H7 (cell line): ENCODE results near the gene IFITM2. TPM values are rescaled to one million over a fixed set of nuclear protein-coding genes. Genes with fewer than 3 reads are reported as not detected.
"Not testable (repeated sequence)": the region's sequence is repeated elsewhere in the genome, so short reads cannot be mapped to it uniquely, and the experiment has no call there.

Source experiments
- DNase-seq: peaks from one replicate; pipeline ENCODE4 v3.0.0; 2012
- H3K27me3 ChIP-seq: 2 replicates; pipeline ENCODE4 v1.6.0; 2011; ENCODE audit warnings: mild to moderate bottlenecking, low read length; ENCODE audit not compliant: control insufficient read depth, insufficient read depth
- H3K36me3 ChIP-seq: replicated peaks from 2 replicates; pipeline ENCODE4 v1.5.1; 2011; ENCODE audit warnings: low read length; ENCODE audit not compliant: control insufficient read depth, insufficient read depth
- H3K4me3 ChIP-seq: 2 replicates; pipeline ENCODE4 v1.5.1; 2011; ENCODE audit warnings: low read depth, mild to moderate bottlenecking, control low read depth, low read length, moderate library complexity; ENCODE audit not compliant: insufficient read depth
- total RNA-seq: library from RNA; depleted of rRNA; stranded (reverse); fragments of >200 nt; shearing (Covaris generic); gene quantifications from 2 replicates; pipeline ENCODE4 v1.2.3, GENCODE V29; 2014

Gene IFITM2
- total RNA-seq, 1 experiment from 2014 or later = 374 TPM

DNA sequence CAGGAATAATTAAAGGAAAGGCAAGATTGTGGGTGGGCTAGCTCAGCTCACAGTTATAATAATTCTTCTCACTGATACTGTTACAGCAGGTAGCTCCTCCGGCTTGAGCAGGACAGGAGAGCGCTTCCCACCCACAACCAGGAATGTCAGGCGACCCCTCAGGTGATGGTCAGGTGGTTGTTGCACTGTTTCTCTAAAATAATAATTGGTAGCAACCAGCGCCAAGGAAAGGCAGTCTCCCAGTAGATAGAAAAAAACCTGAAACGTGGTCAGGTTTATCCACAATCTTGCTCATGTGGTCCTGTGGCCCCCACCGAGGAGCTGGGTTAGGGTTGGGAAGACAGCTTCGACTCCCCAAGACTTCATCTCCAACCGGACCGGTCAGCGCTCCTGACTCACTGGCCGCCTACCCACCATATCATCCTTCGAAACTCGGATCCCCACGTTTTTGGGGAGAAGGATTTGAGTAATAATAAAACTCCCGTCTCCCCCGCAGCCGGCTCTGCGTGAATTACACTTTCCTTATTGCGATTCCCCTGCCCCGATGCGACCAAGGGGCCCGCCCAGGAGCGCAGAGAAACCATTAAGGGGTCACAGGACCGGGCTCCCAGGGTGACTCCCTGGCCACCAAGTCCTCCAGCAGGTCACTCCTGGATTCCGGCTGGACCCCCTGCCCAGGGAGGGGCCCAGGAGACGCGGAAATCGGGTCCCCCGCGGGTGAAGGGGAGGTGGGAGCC lies 10.2 kb downstream of the IFITM2 start:
- H3K4me3 ChIP-seq = peak overlapping the region; percentile 24
- not testable (repeated sequence) for H3K27me3 ChIP-seq, H3K36me3 ChIP-seq, DNase-seq

DNA sequence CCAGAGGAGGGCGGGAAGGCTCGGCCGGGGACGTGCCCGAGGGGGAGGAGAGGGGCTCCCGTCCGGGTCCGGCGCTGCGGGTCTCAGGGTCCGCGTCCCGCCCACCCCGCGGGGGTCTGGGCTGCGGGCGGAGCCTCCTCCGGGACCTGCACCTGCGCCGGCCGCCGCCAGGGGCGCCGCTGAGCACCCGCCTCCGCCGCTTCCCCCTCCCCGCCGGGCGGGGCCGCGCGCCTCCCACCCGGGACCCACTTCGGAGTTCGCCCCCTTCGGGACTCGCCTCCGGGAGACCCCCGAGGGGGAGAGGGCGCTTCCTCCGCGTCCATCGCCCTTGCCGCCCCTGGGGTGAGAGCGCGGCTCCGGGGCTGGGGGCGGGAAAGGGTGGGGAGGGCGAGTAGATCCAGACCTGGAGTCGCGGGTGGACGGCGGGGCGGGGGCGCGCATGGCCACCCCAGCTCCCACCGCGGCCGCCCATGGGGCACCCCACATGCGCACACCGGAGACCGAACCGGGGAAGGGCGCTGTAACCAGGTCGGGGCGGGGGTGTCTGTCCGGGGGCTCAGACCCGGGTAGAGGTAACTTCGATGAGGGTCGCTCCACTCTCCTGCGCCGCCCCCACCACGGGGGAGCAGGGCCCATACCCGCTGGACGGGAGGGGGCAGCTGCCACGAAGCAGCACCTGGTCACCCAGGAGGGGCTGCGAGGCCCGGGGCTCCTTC lies 10.9 kb downstream of the IFITM2 start:
- H3K27me3 ChIP-seq, DNase-seq, H3K36me3 ChIP-seq: not testable (repeated sequence)
- peak overlapping the region; percentile 38 for H3K4me3 ChIP-seq

DNA sequence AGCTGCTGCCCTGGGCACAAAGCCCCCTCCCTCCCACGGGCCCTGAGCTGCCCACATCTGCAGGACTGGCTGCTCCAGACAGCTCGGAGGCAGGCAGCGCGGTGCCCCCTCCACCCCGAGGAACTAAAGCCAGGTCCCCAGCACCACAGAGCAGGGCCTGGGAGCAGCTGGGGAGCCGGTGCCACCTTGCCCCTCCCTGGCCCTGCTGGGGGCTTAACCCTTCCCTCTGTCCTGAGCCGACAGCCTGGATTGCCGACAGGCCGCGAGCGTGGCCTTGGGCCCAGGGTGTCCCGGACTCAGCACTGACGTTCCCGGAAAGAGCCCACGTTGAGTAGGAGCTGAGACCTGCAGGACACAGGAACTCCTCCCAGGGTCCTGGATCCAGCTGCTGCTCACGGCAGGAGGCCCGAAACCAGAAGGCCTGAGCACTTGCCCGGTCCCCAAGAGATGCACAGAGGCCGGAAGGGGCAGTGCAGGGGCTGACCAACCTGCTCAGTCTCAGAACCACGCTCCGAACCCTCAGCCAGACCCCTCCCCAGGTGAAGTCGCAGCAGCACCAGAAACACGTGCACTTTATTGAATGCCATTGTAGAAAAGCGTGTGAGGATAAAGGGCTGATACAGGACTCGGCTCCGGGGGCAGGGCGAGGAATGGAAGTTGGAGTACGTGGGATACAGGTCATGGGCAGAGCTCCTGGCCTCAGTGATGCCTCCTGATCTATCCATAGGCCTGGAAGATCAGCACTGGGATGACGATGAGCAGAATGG lies 11.7 kb downstream of the IFITM2 start:
- peak overlapping the region; percentile 38; the same call in 1 of the 2 replicates for H3K4me3 ChIP-seq
- H3K27me3 ChIP-seq, H3K36me3 ChIP-seq: not testable (repeated sequence)
- peak; percentile 51 for DNase-seq

DNA sequence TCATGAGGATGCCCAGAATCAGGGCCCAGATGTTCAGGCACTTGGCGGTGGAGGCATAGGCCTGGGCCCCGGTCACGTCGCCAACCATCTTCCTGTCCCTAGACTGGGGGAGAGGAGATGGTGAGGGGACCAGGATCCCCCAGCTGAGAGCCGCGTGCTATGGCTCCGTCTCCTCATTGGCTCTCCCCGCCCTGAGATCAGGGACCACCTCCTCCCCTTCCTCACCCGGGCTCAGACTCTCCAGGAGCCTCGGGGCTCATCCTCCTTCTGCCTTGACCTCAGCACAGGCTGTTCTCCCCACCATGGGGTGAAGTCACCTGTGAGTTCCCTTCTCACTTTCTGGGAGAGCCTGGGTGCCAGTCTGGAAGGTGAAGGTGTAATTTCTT lies 12.3 kb downstream of the IFITM2 start:
- DNase-seq = not testable (repeated sequence)

GRCh38 chr11:324156-324555 lies 16.5 kb downstream of the IFITM2 start:
- Histone ChIP-seq H3K27me3 (no peaks in the 10 kb centered on the region), H3K4me3 (no peak overlapping the region), H3K36me3 (no peaks in the 10 kb centered on the region; the same call in 1 of the 2 replicates)
- peak; percentile 51 for DNase-seq

More for the DNA sequence above, 12.3 kb downstream of the IFITM2 start:
- peak overlapping the region; percentile 61 for H3K4me3 ChIP-seq
- not testable (repeated sequence) for H3K36me3 ChIP-seq, H3K27me3 ChIP-seq

GRCh38 chr11:324593-325517 lies 17.2 kb downstream of the IFITM2 start:
- H3K4me3 ChIP-seq, H3K36me3 ChIP-seq, H3K27me3 ChIP-seq, DNase-seq: not testable (repeated sequence)

DNA sequence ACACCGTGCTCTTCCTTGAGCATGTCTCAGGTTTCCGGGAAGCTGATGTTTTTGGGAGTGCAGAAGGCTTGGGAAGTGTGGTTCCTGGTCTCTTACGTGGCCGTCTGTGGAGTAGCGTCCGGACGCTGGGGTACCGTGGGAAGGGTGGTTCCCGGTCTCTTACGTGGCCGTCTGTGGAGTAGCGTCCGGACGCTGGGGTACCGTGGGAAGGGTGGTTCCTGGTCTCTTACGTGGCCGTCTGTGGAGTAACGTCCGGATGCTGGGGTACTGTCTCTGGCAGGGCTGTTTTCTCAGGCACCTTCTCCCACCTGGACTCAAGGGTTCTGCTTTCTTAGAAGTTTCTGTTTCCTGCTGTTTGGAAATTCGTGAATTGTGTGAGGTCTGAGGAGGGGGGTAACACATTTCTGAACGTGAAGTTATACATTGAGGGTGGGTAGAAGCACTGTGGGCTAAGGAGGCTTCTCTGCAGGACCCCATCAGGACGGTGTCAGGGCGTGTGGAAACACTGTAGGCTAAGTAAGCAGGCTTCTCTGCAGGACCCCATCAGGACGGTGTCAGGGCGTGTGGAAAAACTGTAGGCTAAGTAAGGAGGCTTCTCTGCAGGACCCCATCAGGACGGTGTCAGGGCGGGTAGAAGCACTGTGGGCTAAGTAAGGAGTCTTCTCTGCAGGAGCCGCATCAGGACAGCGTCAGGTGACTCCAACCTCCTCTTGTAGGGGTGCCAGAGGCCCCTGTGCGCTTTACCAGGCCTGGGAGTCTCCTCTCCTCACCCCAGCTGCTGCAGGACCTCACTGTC lies 18.4 kb downstream of the IFITM2 start:
- H3K27me3 ChIP-seq = no peaks in the 10 kb centered on the region
- H3K36me3 ChIP-seq = no peaks in the 10 kb centered on the region
- no peak for DNase-seq
- no peak overlapping the region for H3K4me3 ChIP-seq

DNA sequence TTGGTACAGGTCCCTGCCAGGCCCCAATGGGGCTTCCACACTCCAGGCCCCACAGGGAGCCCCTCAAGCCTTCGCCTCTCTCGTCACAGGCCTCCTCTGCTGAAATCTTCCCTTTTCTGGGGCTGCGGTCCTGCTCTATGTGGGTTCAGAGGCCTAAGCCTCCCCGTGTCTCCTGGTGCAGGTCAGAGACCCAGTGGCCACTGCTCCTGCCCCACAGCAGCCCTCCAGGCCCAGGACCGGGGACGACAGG lies 18.9 kb downstream of the IFITM2 start:
- DNase-seq = no peak
- Histone ChIP-seq H3K27me3 (no peaks in the 10 kb centered on the region), H3K4me3 (no peak overlapping the region), H3K36me3 (no peaks in the 10 kb centered on the region)

- Histone ChIP-seq H3K36me3 (no peaks in the 10 kb centered on the region), H3K27me3 (no peaks in the 10 kb centered on the region), H3K4me3 (no peak overlapping the region)
- DNase-seq = peak; percentile 35
Observed at GRCh38 chr11:326842-327580, 19.4 kb downstream of the IFITM2 start.

DNA sequence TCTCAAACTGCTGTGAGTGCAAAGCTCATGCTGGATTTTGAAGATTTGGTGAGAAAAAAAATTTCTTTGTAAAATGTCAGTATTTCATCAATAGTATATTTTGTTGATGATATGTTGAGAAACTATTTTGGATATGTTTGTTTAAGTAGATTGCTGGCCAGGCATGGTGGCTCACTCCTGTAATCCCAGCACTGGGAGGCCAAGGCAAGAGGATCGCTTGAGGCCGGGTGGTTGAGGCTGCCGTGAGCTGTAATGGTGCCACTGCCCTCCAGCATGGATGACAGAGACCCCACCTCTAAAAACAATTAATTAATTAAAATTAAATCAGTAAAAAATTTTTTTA lies 19.9 kb downstream of the IFITM2 start:
- Histone ChIP-seq H3K4me3 (no peak overlapping the region), H3K27me3 (no peaks in the 10 kb centered on the region), H3K36me3 (no peaks in the 10 kb centered on the region)
- no peak for DNase-seq

GRCh38 chr11:328012-328411 lies 20.4 kb downstream of the IFITM2 start:
- DNase-seq = peak; percentile 30
- Histone ChIP-seq H3K36me3 (no peaks in the 10 kb centered on the region), H3K4me3 (no peak overlapping the region), H3K27me3 (no peaks in the 10 kb centered on the region)

- not testable (repeated sequence) for H3K36me3 ChIP-seq, DNase-seq, H3K27me3 ChIP-seq, H3K4me3 ChIP-seq
Observed at GRCh38 chr11:328516-329100, 21.0 kb downstream of the IFITM2 start.

- DNase-seq = no peak
- H3K27me3 ChIP-seq = no peaks in the 10 kb centered on the region
- H3K4me3 ChIP-seq = no peak overlapping the region
- no peaks in the 10 kb centered on the region for H3K36me3 ChIP-seq
Observed at GRCh38 chr11:329886-330253, 22.3 kb downstream of the IFITM2 start.
